Tibial artery (tissue), 4 donors: ENCODE results near the gene DNAH17.
"Not testable (repeated sequence)": the region's sequence is repeated elsewhere in the genome, so short reads cannot be mapped to it uniquely, and the experiment has no call there.

Experiments used
- DNase-seq, 2 donors: peaks; one replicate each; pipeline ENCODE4 v3.0.0-alpha.2; 2019
- H3K27ac ChIP-seq, 2 donors: fragments of 200-600 bp; sonication (generic) in 1 of 2; 1 replicate in 1 of 2; 2 replicates in 1 of 2; pipeline ENCODE4 v1.5.1; 2018 to 2019; ENCODE audit warnings: mild to moderate bottlenecking in 1 of 2
- H3K27me3 ChIP-seq, 2 donors: fragments of 200-600 bp; sonication (generic) in 1 of 2; one replicate each; pipeline versions ENCODE4 v1.5.1 to v1.6.0; 2016 to 2019
- H3K36me3 ChIP-seq, 3 donors: fragments of 200-600 bp; sonication (generic) in 2 of 3; one replicate each; pipeline ENCODE4 v1.5.1; 2016 to 2019; ENCODE audit warnings: mild to moderate bottlenecking in 2 of 3
- H3K4me1 ChIP-seq, 4 donors: fragments of 200-600 bp; sonication (generic) in 2 of 4; 1 replicate in 3 of 4; 2 replicates in 1 of 4; pipeline ENCODE4 v1.5.1; 2016 to 2019
- H3K4me3 ChIP-seq, 2 donors: fragments of 200-600 bp; sonication (generic) in 1 of 2; 1 replicate in 1 of 2; 2 replicates in 1 of 2; pipeline ENCODE4 v1.5.1; 2018 to 2019; ENCODE audit warnings: mild to moderate bottlenecking in 2 of 2
- H3K9me3 ChIP-seq, 3 donors: fragments of 200-600 bp; sonication (generic) in 1 of 3; one replicate each; pipeline ENCODE4 v1.5.1; 2016 to 2019
- CTCF ChIP-seq, 2 experiments: fragments of 200-600 bp in 1 of 2; fragments of 450-650 bp in 1 of 2; IDR thresholded peaks; one replicate each; pipeline ENCODE4 v1.5.1; 2017 to 2019; ENCODE audit warnings: antibody characterized with exemption in 2 of 2, mild to moderate bottlenecking in 1 of 2, moderate library complexity in 1 of 2
- intact Hi-C: fragments of 100-400 bp; cut with DNase I; formaldehyde crosslinking; loops from one replicate; pipeline ENCODE4 v1.15.0; 2023; ENCODE audit warnings: low total_unique reads

The DNAH17 gene

GRCh38 chr17:78504156-78504925 lies 72.9 kb downstream of the DNAH17 start:
- no peak overlapping the region for H3K4me3 ChIP-seq
- no peak overlapping the region for H3K27ac ChIP-seq
- TF ChIP-seq CTCF (IDR thresholded peaks at IDR 0.05) = no peak
- H3K27me3 ChIP-seq = no peaks in the 10 kb centered on the region
- no peak for DNase-seq
- H3K36me3 ChIP-seq = no peaks in the 10 kb centered on the region
- no peaks in the 10 kb centered on the region for H3K4me1 ChIP-seq
- H3K9me3 ChIP-seq = no peaks in the 10 kb centered on the region
- intact Hi-C loops = no loop called here

- H3K4me1 ChIP-seq, H3K9me3 ChIP-seq, DNase-seq, H3K27ac ChIP-seq, H3K36me3 ChIP-seq, H3K4me3 ChIP-seq, H3K27me3 ChIP-seq, intact Hi-C loops: not testable (repeated sequence)
Observed at GRCh38 chr17:78503388-78503787, 73.8 kb downstream of the DNAH17 start.

GRCh38 chr17:78502611-78503148 lies 74.5 kb downstream of the DNAH17 start:
- Histone ChIP-seq H3K4me1 (no peaks in the 10 kb centered on the region), H3K4me3 (no peak overlapping the region), H3K9me3 (no peaks in the 10 kb centered on the region), H3K27ac (no peak overlapping the region), H3K27me3 (no peaks in the 10 kb centered on the region), H3K36me3 (no peaks in the 10 kb centered on the region)
- no peak for TF ChIP-seq CTCF (IDR thresholded peaks at IDR 0.05)
- intact Hi-C loops = no loop called here
- DNase-seq = no peak

GRCh38 chr17:78501241-78502036 lies 75.8 kb downstream of the DNAH17 start:
- Histone ChIP-seq H3K9me3 (no peaks in the 10 kb centered on the region), H3K4me1 (no peaks in the 10 kb centered on the region), H3K4me3 (no peak overlapping the region), H3K27me3 (no peaks in the 10 kb centered on the region), H3K27ac (no peak overlapping the region), H3K36me3 (no peaks in the 10 kb centered on the region)
- TF ChIP-seq CTCF (IDR thresholded peaks at IDR 0.05) = no peak
- intact Hi-C loops = no loop called here
- no peak for DNase-seq

GRCh38 chr17:78500806-78501205 lies 76.4 kb downstream of the DNAH17 start:
- no peak overlapping the region for H3K4me3 ChIP-seq
- H3K27me3 ChIP-seq = peaks cover 0 to 2% of the 10 kb centered on the region in 2 donors
- H3K27ac ChIP-seq = no peak overlapping the region
- DNase-seq = no peak
- no peaks in the 10 kb centered on the region for H3K36me3 ChIP-seq
- no peak for TF ChIP-seq CTCF (IDR thresholded peaks at IDR 0.05)
- intact Hi-C loops = no loop called here
- no peaks in the 10 kb centered on the region for H3K4me1 ChIP-seq
- H3K9me3 ChIP-seq = no peaks in the 10 kb centered on the region
